ENCODE data around the gene ATG13. TPM values are rescaled to one million over a fixed set of nuclear protein-coding genes. Genes with fewer than 3 reads are reported as not detected.

The ATG13 gene
- total and polyA plus RNA-seq, 2 of the 4 experiments (the other 2 are of a cell fraction), result 43.0 to 49.7 TPM

GRCh38 chr11:46667043-46667481, 49.7 kb downstream of the ATG13 start:
- WGBS, 2 experiments (ENCODE audit: extremely low coverage in 2 of 2, insufficient read length in 1 of 2), result 100% methylated on average over 2 of the region's 2 CpGs; no CpG with 5 or more reads in 1 of the 2 experiments
- no peak overlapping the region for H3K23ac ChIP-seq (ENCODE audit: low read depth, low read length)
- H3K4me2 ChIP-seq (ENCODE audit: low read depth, low read length), result no peak overlapping the region
- H3K36me3 ChIP-seq (ENCODE audit: control insufficient read depth, insufficient read depth, low read length), result peaks cover 54% of the 10 kb centered on the region
- H2AFZ ChIP-seq (replicated peaks; ENCODE audit: low read length, poor library complexity), result no peak overlapping the region
- intact Hi-C loops (cut with micrococcal nuclease) (no loop called here), in situ Hi-C loops (cut with MboI; ENCODE audit: low sequenced_read_pairs) (no loop called here), dilution Hi-C loops (cut with HindIII; ENCODE audit: low sequenced_read_pairs, unreplicated experiment) (no loop called here)
- peaks cover 5% of the 10 kb centered on the region for H3K4me1 ChIP-seq (ENCODE audit: control insufficient read depth, insufficient read depth, low read length)
- H3K9ac ChIP-seq (ENCODE audit: low read depth, low read length), result no peak overlapping the region
- H2BK120ac ChIP-seq (ENCODE audit: low read depth, low read length), result no peak overlapping the region
- H4K8ac ChIP-seq (ENCODE audit: low read depth in 2 of 2, low read length in 2 of 2), result no peak overlapping the region
- no peak for TF ChIP-seq MXI1 (IDR thresholded peaks at IDR 0.05; ENCODE audit: borderline replicate concordance, low read depth, low read length)
- no peak for TF ChIP-seq BHLHE40 (IDR thresholded peaks at IDR 0.05; ENCODE audit: low read depth, low read length)
- ChIA-PET CTCF (interaction anchor here (0.5 kb wide), 1 partner anchor 31 kb away, joined by 3 read pairs; no protein-coding TSS in a partner anchor), POLR2A (ENCODE audit: unreplicated experiment) (no interaction called here)
- H2BK5ac ChIP-seq (ENCODE audit: low read depth, low read length, poor library complexity, severe bottlenecking), result no peak overlapping the region
- H4K91ac ChIP-seq (ENCODE audit: insufficient read depth, low read depth, low read length), result no peak overlapping the region
- ATAC-seq (ENCODE audit: low read depth) (no peak), DNase-seq (no peak)
- peaks cover 12% of the 10 kb centered on the region for H3K9me1 ChIP-seq (ENCODE audit: insufficient read depth, low read length)
- no peaks in the 10 kb centered on the region for H3K27me3 ChIP-seq (ENCODE audit: control insufficient read depth, insufficient read depth, low read length)
- H2AK9ac ChIP-seq (replicated peaks; ENCODE audit: low read depth, low read length, poor library complexity), result no peak overlapping the region
- peaks cover 0 to 8% of the 10 kb centered on the region in 2 experiments; a peak in 2 of 4 replicates for H3K79me1 ChIP-seq (ENCODE audit: low read depth in 1 of 2, low read length in 2 of 2)
- BruUV-seq (replicated peaks), result no TSS peak
- H2BK20ac ChIP-seq (ENCODE audit: low read depth, low read length), result no peak overlapping the region
- no peak overlapping the region for H3K14ac ChIP-seq (replicated peaks; ENCODE audit: low read depth, low read length)
- H3K18ac ChIP-seq (ENCODE audit: low read depth, low read length), result no peak overlapping the region
- H3K56ac ChIP-seq (ENCODE audit: extremely low read depth, insufficient read depth, low read length), result no peak overlapping the region
- H2BK15ac ChIP-seq (ENCODE audit: low read depth, low read length), result no peak overlapping the region
- H4K5ac ChIP-seq (ENCODE audit: low read depth, low read length), result no peak overlapping the region
- no peak overlapping the region for H3K4me3 ChIP-seq (ENCODE audit: insufficient read depth, low read depth, low read length)
- no peak overlapping the region for H3K4ac ChIP-seq (ENCODE audit: low read depth, low read length)
- no peaks in the 10 kb centered on the region for H4K20me1 ChIP-seq (ENCODE audit: insufficient read depth, low read length)
- H3K27ac ChIP-seq (ENCODE audit: insufficient read depth, low read length), result no peak overlapping the region
- no peaks in the 10 kb centered on the region for H3K9me3 ChIP-seq (ENCODE audit: control insufficient read depth, insufficient read depth, low read length)
- no peak overlapping the region for H2AK5ac ChIP-seq (ENCODE audit: low read depth, low read length)

Data from IMR-90 (cell line).